ENCODE data around the gene ARSB.
"Not testable (repeated sequence)": the region's sequence is repeated elsewhere in the genome, so short reads cannot be mapped to it uniquely, and the experiment has no call there.

DNA sequence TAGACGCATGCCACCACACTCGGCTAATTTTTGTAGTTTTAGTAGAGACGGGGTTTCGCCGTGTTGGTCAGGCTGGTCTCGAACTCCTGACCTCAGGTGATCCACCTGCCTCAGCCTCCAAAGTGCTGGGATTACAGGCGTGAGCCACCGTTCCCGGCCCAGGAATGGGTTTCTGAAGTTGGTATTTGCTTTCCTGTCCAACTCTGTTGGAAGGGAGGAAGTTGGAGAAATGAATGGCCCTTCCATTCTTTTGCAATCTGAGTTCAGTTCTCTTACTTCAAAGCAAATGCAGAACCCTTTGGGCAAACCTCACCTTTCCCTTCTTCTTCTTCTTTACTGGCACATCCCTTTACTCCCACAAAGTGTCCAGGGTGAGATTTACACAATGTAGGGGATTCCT, 1.9 kb downstream of the ARSB start:
- not testable (repeated sequence) for TF ChIP-seq POLR2A (IDR thresholded peaks at IDR 0.05)
- TF ChIP-seq, protein P1, sequence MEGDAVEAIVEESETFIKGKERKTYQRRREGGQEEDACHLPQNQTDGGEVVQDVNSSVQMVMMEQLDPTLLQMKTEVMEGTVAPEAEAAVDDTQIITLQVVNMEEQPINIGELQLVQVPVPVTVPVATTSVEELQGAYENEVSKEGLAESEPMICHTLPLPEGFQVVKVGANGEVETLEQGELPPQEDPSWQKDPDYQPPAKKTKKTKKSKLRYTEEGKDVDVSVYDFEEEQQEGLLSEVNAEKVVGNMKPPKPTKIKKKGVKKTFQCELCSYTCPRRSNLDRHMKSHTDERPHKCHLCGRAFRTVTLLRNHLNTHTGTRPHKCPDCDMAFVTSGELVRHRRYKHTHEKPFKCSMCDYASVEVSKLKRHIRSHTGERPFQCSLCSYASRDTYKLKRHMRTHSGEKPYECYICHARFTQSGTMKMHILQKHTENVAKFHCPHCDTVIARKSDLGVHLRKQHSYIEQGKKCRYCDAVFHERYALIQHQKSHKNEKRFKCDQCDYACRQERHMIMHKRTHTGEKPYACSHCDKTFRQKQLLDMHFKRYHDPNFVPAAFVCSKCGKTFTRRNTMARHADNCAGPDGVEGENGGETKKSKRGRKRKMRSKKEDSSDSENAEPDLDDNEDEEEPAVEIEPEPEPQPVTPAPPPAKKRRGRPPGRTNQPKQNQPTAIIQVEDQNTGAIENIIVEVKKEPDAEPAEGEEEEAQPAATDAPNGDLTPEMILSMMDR (IDR thresholded peaks at IDR 0.05) = not testable (repeated sequence)
